GM21381 (cell line): ENCODE results near the gene TEDDM1.
A peak's percentile ranks its signal among the peaks of the same experiment; 100 is the strongest.
"Not testable (repeated sequence)": the region's sequence is repeated elsewhere in the genome, so short reads cannot be mapped to it uniquely, and the experiment has no call there.

ENCODE experiments used
- ATAC-seq: cut with Tn5 transposase; IDR thresholded peaks from one replicate; pipeline ENCODE4 v1.9.1; 2021; ENCODE audit warnings: mild to moderate bottlenecking, moderate library complexity; ENCODE audit not compliant: unreplicated experiment

TEDDM1 gene

GRCh38 chr1:182400567-182400966, at the start of gene TEDDM1:
Gene TEDDM1, minus strand, starts transcription at chr1:182400667. Its CDS starts 182 bp downstream, at chr1:182400485.
- no peak for ATAC-seq

GRCh38 chr1:182450087-182450486, 49.6 kb upstream of the TEDDM1 start, which contains the start of gene RGSL1:
Gene RGSL1, plus strand, starts transcription at chr1:182450146. Its CDS starts 20 bp downstream, at chr1:182450166.
- no peak for ATAC-seq

- no peak for ATAC-seq
Observed at GRCh38 chr1:182447660-182448059, 47.2 kb upstream of the TEDDM1 start.

- not testable (repeated sequence) for ATAC-seq
Observed at GRCh38 chr1:182447124-182447523, 46.7 kb upstream of the TEDDM1 start.

- ATAC-seq, result no peak
Observed at GRCh38 chr1:182446033-182446669, 45.7 kb upstream of the TEDDM1 start.

- ATAC-seq, result no peak
Observed at GRCh38 chr1:182444497-182444896, 44.0 kb upstream of the TEDDM1 start.

- ATAC-seq, result no peak
Observed at GRCh38 chr1:182442333-182442732, 41.9 kb upstream of the TEDDM1 start.

GRCh38 chr1:182441719-182442118, 41.3 kb upstream of the TEDDM1 start:
- ATAC-seq, result no peak

GRCh38 chr1:182438326-182438725, 37.9 kb upstream of the TEDDM1 start:
- ATAC-seq, result no peak

GRCh38 chr1:182433580-182433979, 33.1 kb upstream of the TEDDM1 start:
- no peak for ATAC-seq

GRCh38 chr1:182431278-182431677, 30.8 kb upstream of the TEDDM1 start:
- no peak for ATAC-seq

GRCh38 chr1:182430263-182431068, 30.0 kb upstream of the TEDDM1 start:
- ATAC-seq, result no peak

GRCh38 chr1:182428043-182428442, 27.6 kb upstream of the TEDDM1 start:
- no peak for ATAC-seq

GRCh38 chr1:182426442-182427430, 26.3 kb upstream of the TEDDM1 start:
- ATAC-seq, result peak; percentile 77

GRCh38 chr1:182415789-182416188, 15.3 kb upstream of the TEDDM1 start:
- no peak for ATAC-seq

- ATAC-seq, result no peak
Observed at GRCh38 chr1:182413969-182414368, 13.5 kb upstream of the TEDDM1 start.

- ATAC-seq, result no peak
Observed at GRCh38 chr1:182413486-182413885, 13.0 kb upstream of the TEDDM1 start.

GRCh38 chr1:182410620-182411273, 10.3 kb upstream of the TEDDM1 start:
- no peak for ATAC-seq

GRCh38 chr1:182410138-182410537, 9.7 kb upstream of the TEDDM1 start:
- no peak for ATAC-seq

GRCh38 chr1:182408435-182409075, 8.1 kb upstream of the TEDDM1 start:
- no peak for ATAC-seq
